ELR (cell line): ENCODE measurements around the gene PDE6G.

Experiments used
- DNase-seq: peaks from one replicate; pipeline ENCODE4 v3.0.0-alpha.2; 2015; ENCODE audit warnings: low read depth

PDE6G gene

GRCh38 chr17:81662002-81662401 is 5.7 kb upstream of the PDE6G start:
- DNase-seq, result no peak

GRCh38 chr17:81660441-81660840 is 4.1 kb upstream of the PDE6G start:
- no peak for DNase-seq

GRCh38 chr17:81659038-81659437 is 2.7 kb upstream of the PDE6G start:
- no peak for DNase-seq

- no peak for DNase-seq
These were observed 493 bp upstream of the PDE6G start for GRCh38 chr17:81656835-81657234.

- no peak for DNase-seq
These were observed 794 bp downstream of the PDE6G start for GRCh38 chr17:81655378-81656117.

- no peak for DNase-seq
These were observed 3.2 kb downstream of the PDE6G start for GRCh38 chr17:81652906-81653771.

GRCh38 chr17:81651692-81652091 is 4.7 kb downstream of the PDE6G start:
- peak; percentile 97 for DNase-seq

- DNase-seq, result no peak
These were observed 5.4 kb downstream of the PDE6G start for GRCh38 chr17:81650951-81651350.

GRCh38 chr17:81648707-81649085 is 7.6 kb downstream of the PDE6G start:
- no peak for DNase-seq

GRCh38 chr17:81648013-81648706 is 8.2 kb downstream of the PDE6G start:
- no peak for DNase-seq

- DNase-seq, result no peak
These were observed 8.7 kb downstream of the PDE6G start for GRCh38 chr17:81647640-81648012.

GRCh38 chr17:81646869-81647600 is 9.3 kb downstream of the PDE6G start:
- no peak for DNase-seq

GRCh38 chr17:81644976-81645952 is 11.1 kb downstream of the PDE6G start:
- DNase-seq, result no peak

GRCh38 chr17:81644496-81644895 is 11.8 kb downstream of the PDE6G start:
- DNase-seq, result no peak

GRCh38 chr17:81641825-81642489 is 14.4 kb downstream of the PDE6G start:
- DNase-seq, result peak; percentile 92

- DNase-seq, result no peak
These were observed 16.3 kb downstream of the PDE6G start for GRCh38 chr17:81640011-81640410.

GRCh38 chr17:81638683-81639082 is 17.7 kb downstream of the PDE6G start:
- DNase-seq, result no peak

- peak; percentile 91 for DNase-seq
These were observed 19.6 kb downstream of the PDE6G start, which contains the start of the genes NPLOC4 and TSPAN10 for GRCh38 chr17:81636505-81637288. Gene NPLOC4, minus strand, starts transcription at chr17:81637112. Its CDS starts 182 bp downstream, at chr17:81636930. Gene TSPAN10, plus strand, starts transcription at chr17:81637196. Its CDS starts 5,217 bp downstream, at chr17:81642413.

- DNase-seq, result peak; percentile 85
These were observed 20.3 kb downstream of the PDE6G start for GRCh38 chr17:81635973-81636504.
